ENCODE results near the gene AKAP9.

AKAP9 gene

DNA sequence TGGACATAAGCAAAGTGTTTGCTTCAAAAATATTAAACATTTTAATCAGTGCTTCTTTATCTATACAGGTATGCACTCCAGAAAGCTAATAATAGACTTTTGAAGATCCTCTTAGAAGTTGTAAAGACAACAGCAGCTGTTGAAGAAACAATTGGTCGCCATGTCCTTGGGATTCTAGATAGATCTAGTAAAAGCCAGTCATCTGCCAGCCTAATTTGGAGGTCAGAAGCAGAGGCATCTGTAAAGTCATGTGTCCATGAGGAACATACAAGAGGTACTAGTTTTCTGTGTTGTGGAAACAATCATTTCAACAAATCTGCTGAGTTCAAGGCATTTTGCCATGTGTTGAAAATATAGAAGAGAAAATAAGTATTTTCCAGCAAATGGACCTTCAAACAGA is 104.3 kb downstream of the AKAP9 start:
- Histone ChIP-seq H3K79me1 (ENCODE audit: low read length) (no peaks in the 10 kb centered on the region), H3K27me3 (ENCODE audit: insufficient read depth, low read length, poor library complexity) (no peaks in the 10 kb centered on the region), H3K9ac (ENCODE audit: low read length) (no peak overlapping the region), H3K4ac (ENCODE audit: low read depth, low read length) (no peak overlapping the region), H2AK5ac (ENCODE audit: low read length) (no peak overlapping the region), H2BK120ac (ENCODE audit: low read depth, low read length) (no peak overlapping the region), H2BK15ac (replicated peaks; ENCODE audit: low read depth) (no peak overlapping the region), H4K8ac (ENCODE audit: low read depth, low read length) (no peak overlapping the region), H3K79me2 (ENCODE audit: control insufficient read depth, insufficient read depth, low read length) (no peaks in the 10 kb centered on the region), H3K4me2 (ENCODE audit: low read length) (no peak overlapping the region), H2BK5ac (ENCODE audit: low read length) (no peak overlapping the region), H3K23ac (ENCODE audit: low read length) (no peak overlapping the region), H3K4me1 (ENCODE audit: control insufficient read depth, low read depth, low read length) (no peaks in the 10 kb centered on the region), H4K5ac (ENCODE audit: low read length) (no peak overlapping the region), H3K4me3 (ENCODE audit: low read length) (no peak overlapping the region), H3K18ac (ENCODE audit: low read length) (no peak overlapping the region), H3K56ac (ENCODE audit: low read length) (no peak overlapping the region), H3K27ac (ENCODE audit: low read depth, low read length) (no peak overlapping the region), H3K36me3 (ENCODE audit: control insufficient read depth, insufficient read depth, low read length) (no peaks in the 10 kb centered on the region)
- WGBS (ENCODE audit: extremely low coverage, insufficient coverage, low lambda C conversion rate): no CpG with 5 or more reads among the region's 1 CpG
- DNase-seq: no peak

DNA sequence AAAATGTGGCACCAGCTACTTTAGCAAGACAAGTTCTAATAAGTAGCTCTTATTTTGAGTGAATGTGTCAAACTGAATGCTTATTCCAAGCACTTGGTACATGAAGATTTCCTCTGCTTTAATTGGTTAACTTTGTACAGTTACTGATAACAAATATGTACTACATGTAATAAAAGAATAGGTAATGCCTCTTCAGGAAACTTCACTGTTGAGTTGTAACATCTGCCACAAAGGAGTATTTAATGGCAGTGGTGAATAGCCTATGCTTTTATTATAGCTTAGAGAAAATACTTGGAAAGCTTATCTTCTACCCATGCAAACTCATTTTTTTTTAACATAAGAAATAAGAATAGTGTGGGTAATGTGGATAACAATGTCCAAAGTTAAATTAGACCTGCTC is 111.0 kb downstream of the AKAP9 start:
- H2AK5ac ChIP-seq (ENCODE audit: low read length): no peak overlapping the region
- H3K79me2 ChIP-seq (ENCODE audit: control insufficient read depth, insufficient read depth, low read length): no peaks in the 10 kb centered on the region
- no peaks in the 10 kb centered on the region for H3K79me1 ChIP-seq (ENCODE audit: low read length)
- no peak overlapping the region for H2BK120ac ChIP-seq (ENCODE audit: low read depth, low read length)
- H3K9ac ChIP-seq (ENCODE audit: low read length): no peak overlapping the region
- no peak for DNase-seq
- no peaks in the 10 kb centered on the region for H3K36me3 ChIP-seq (ENCODE audit: control insufficient read depth, insufficient read depth, low read length)
- no peak overlapping the region for H3K23ac ChIP-seq (ENCODE audit: low read length)
- no peaks in the 10 kb centered on the region for H3K4me1 ChIP-seq (ENCODE audit: control insufficient read depth, low read depth, low read length)
- no peak overlapping the region for H3K4me2 ChIP-seq (ENCODE audit: low read length)
- no peak overlapping the region for H2BK15ac ChIP-seq (replicated peaks; ENCODE audit: low read depth)
- H3K56ac ChIP-seq (ENCODE audit: low read length): no peak overlapping the region
- no peak overlapping the region for H4K8ac ChIP-seq (ENCODE audit: low read depth, low read length)
- no peak overlapping the region for H3K4me3 ChIP-seq (ENCODE audit: low read length)
- H4K5ac ChIP-seq (ENCODE audit: low read length): no peak overlapping the region
- H3K27ac ChIP-seq (ENCODE audit: low read depth, low read length): no peak overlapping the region
- H3K18ac ChIP-seq (ENCODE audit: low read length): no peak overlapping the region
- no peaks in the 10 kb centered on the region for H3K27me3 ChIP-seq (ENCODE audit: insufficient read depth, low read length, poor library complexity)
- no peak overlapping the region for H2BK5ac ChIP-seq (ENCODE audit: low read length)
- H3K4ac ChIP-seq (ENCODE audit: low read depth, low read length): no peak overlapping the region

DNA sequence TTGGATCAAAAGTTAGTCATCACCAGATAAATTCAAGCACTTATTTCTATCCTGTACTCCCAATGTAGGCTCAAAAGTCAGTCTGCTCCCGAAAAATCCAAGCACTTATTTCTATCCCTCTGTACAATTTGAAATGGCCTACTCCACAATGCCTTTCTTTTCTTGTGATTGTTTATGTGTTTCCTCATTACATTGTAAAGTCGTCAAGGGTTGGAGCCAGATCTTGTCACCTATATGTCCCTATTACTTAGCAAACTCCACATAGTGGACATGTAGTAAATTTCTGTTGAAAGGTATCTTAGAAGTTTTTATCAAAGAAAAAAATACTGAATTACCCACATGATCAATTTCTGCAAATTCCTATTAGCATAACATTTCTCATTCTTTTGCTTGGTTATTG is 111.5 kb downstream of the AKAP9 start:
- no peak overlapping the region for H4K8ac ChIP-seq (ENCODE audit: low read depth, low read length)
- no peak overlapping the region for H2BK5ac ChIP-seq (ENCODE audit: low read length)
- no peaks in the 10 kb centered on the region for H3K79me1 ChIP-seq (ENCODE audit: low read length)
- H3K9ac ChIP-seq (ENCODE audit: low read length): no peak overlapping the region
- no CpG with 5 or more reads among the region's 2 CpGs for WGBS (ENCODE audit: extremely low coverage, insufficient coverage, low lambda C conversion rate)
- no peak overlapping the region for H3K4me3 ChIP-seq (ENCODE audit: low read length)
- H3K4me2 ChIP-seq (ENCODE audit: low read length): no peak overlapping the region
- no peaks in the 10 kb centered on the region for H3K4me1 ChIP-seq (ENCODE audit: control insufficient read depth, low read depth, low read length)
- no peak overlapping the region for H3K18ac ChIP-seq (ENCODE audit: low read length)
- no peak overlapping the region for H2AK5ac ChIP-seq (ENCODE audit: low read length)
- H3K23ac ChIP-seq (ENCODE audit: low read length): no peak overlapping the region
- no peak overlapping the region for H2BK15ac ChIP-seq (replicated peaks; ENCODE audit: low read depth)
- no peaks in the 10 kb centered on the region for H3K36me3 ChIP-seq (ENCODE audit: control insufficient read depth, insufficient read depth, low read length)
- H4K5ac ChIP-seq (ENCODE audit: low read length): no peak overlapping the region
- no peak overlapping the region for H2BK120ac ChIP-seq (ENCODE audit: low read depth, low read length)
- H3K27ac ChIP-seq (ENCODE audit: low read depth, low read length): no peak overlapping the region
- H3K27me3 ChIP-seq (ENCODE audit: insufficient read depth, low read length, poor library complexity): no peaks in the 10 kb centered on the region
- no peak overlapping the region for H3K4ac ChIP-seq (ENCODE audit: low read depth, low read length)
- no peak overlapping the region for H3K56ac ChIP-seq (ENCODE audit: low read length)
- H3K79me2 ChIP-seq (ENCODE audit: control insufficient read depth, insufficient read depth, low read length): no peaks in the 10 kb centered on the region
- no peak for DNase-seq

DNA sequence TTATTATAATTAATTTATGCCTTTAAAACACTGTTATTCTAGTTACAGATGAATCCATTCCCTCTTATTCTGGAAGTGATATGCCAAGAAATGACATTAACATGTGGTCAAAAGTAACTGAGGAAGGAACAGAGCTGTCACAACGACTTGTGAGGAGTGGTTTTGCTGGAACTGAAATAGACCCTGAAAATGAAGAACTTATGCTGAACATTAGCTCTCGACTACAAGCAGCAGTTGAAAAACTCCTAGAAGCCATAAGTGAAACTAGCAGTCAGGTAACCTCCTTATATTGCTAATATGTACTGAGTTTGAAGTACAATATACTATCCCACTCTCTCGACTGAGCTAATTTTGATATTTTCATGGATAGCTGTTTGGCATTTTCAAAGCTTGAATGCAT is 112.0 kb downstream of the AKAP9 start:
- Histone ChIP-seq H3K4me1 (ENCODE audit: control insufficient read depth, low read depth, low read length) (no peaks in the 10 kb centered on the region), H2AK5ac (ENCODE audit: low read length) (no peak overlapping the region), H3K56ac (ENCODE audit: low read length) (no peak overlapping the region), H3K4me2 (ENCODE audit: low read length) (no peak overlapping the region), H3K18ac (ENCODE audit: low read length) (no peak overlapping the region), H4K5ac (ENCODE audit: low read length) (no peak overlapping the region), H2BK5ac (ENCODE audit: low read length) (no peak overlapping the region), H3K79me2 (ENCODE audit: control insufficient read depth, insufficient read depth, low read length) (no peaks in the 10 kb centered on the region), H2BK15ac (replicated peaks; ENCODE audit: low read depth) (no peak overlapping the region), H3K4ac (ENCODE audit: low read depth, low read length) (no peak overlapping the region), H3K27me3 (ENCODE audit: insufficient read depth, low read length, poor library complexity) (no peaks in the 10 kb centered on the region), H3K27ac (ENCODE audit: low read depth, low read length) (no peak overlapping the region), H3K23ac (ENCODE audit: low read length) (no peak overlapping the region), H3K36me3 (ENCODE audit: control insufficient read depth, insufficient read depth, low read length) (no peaks in the 10 kb centered on the region), H4K8ac (ENCODE audit: low read depth, low read length) (no peak overlapping the region), H3K79me1 (ENCODE audit: low read length) (no peaks in the 10 kb centered on the region), H2BK120ac (ENCODE audit: low read depth, low read length) (no peak overlapping the region), H3K9ac (ENCODE audit: low read length) (no peak overlapping the region), H3K4me3 (ENCODE audit: low read length) (no peak overlapping the region)
- WGBS (ENCODE audit: extremely low coverage, insufficient coverage, low lambda C conversion rate): no CpG with 5 or more reads among the region's 3 CpGs
- no peak for DNase-seq

GRCh38 chr7:92053312-92053711 is 112.7 kb downstream of the AKAP9 start:
- no peaks in the 10 kb centered on the region for H3K27me3 ChIP-seq (ENCODE audit: insufficient read depth, low read length, poor library complexity)
- H2BK5ac ChIP-seq (ENCODE audit: low read length): no peak overlapping the region

GRCh38 chr7:92056286-92056685 is 115.6 kb downstream of the AKAP9 start:
- Histone ChIP-seq H3K18ac (ENCODE audit: low read length) (no peak overlapping the region), H3K9ac (ENCODE audit: low read length) (no peak overlapping the region), H2AK5ac (ENCODE audit: low read length) (no peak overlapping the region), H3K27ac (ENCODE audit: low read depth, low read length) (no peak overlapping the region), H3K56ac (ENCODE audit: low read length) (no peak overlapping the region), H3K4me3 (ENCODE audit: low read length) (no peak overlapping the region), H3K4ac (ENCODE audit: low read depth, low read length) (no peak overlapping the region), H3K4me2 (ENCODE audit: low read length) (no peak overlapping the region), H4K8ac (ENCODE audit: low read depth, low read length) (no peak overlapping the region), H3K36me3 (ENCODE audit: control insufficient read depth, insufficient read depth, low read length) (no peaks in the 10 kb centered on the region), H2BK5ac (ENCODE audit: low read length) (no peak overlapping the region), H2BK120ac (ENCODE audit: low read depth, low read length) (no peak overlapping the region), H3K27me3 (ENCODE audit: insufficient read depth, low read length, poor library complexity) (no peaks in the 10 kb centered on the region), H3K4me1 (ENCODE audit: control insufficient read depth, low read depth, low read length) (no peaks in the 10 kb centered on the region), H3K23ac (ENCODE audit: low read length) (no peak overlapping the region), H2BK15ac (replicated peaks; ENCODE audit: low read depth) (no peak overlapping the region), H3K79me1 (ENCODE audit: low read length) (no peaks in the 10 kb centered on the region), H4K5ac (ENCODE audit: low read length) (no peak overlapping the region), H3K79me2 (ENCODE audit: control insufficient read depth, insufficient read depth, low read length) (no peaks in the 10 kb centered on the region)
- peak; percentile 56 for DNase-seq
- WGBS (ENCODE audit: extremely low coverage, insufficient coverage, low lambda C conversion rate): no CpG with 5 or more reads among the region's 1 CpG

More at GRCh38 chr7:92053312-92053711, 112.7 kb downstream of the AKAP9 start:
- H3K9ac ChIP-seq (ENCODE audit: low read length): no peak overlapping the region
- H3K4me2 ChIP-seq (ENCODE audit: low read length): no peak overlapping the region
- H4K8ac ChIP-seq (ENCODE audit: low read depth, low read length): no peak overlapping the region
- no peak for DNase-seq
- no peak overlapping the region for H3K18ac ChIP-seq (ENCODE audit: low read length)
- no peak overlapping the region for H3K4me3 ChIP-seq (ENCODE audit: low read length)
- no peak overlapping the region for H4K5ac ChIP-seq (ENCODE audit: low read length)
- H3K27ac ChIP-seq (ENCODE audit: low read depth, low read length): no peak overlapping the region
- no peak overlapping the region for H2BK15ac ChIP-seq (replicated peaks; ENCODE audit: low read depth)
- H2BK120ac ChIP-seq (ENCODE audit: low read depth, low read length): no peak overlapping the region
- no peaks in the 10 kb centered on the region for H3K36me3 ChIP-seq (ENCODE audit: control insufficient read depth, insufficient read depth, low read length)
- no peak overlapping the region for H2AK5ac ChIP-seq (ENCODE audit: low read length)
- no peak overlapping the region for H3K56ac ChIP-seq (ENCODE audit: low read length)
- H3K79me2 ChIP-seq (ENCODE audit: control insufficient read depth, insufficient read depth, low read length): no peaks in the 10 kb centered on the region
- H3K4me1 ChIP-seq (ENCODE audit: control insufficient read depth, low read depth, low read length): no peaks in the 10 kb centered on the region
- no peak overlapping the region for H3K23ac ChIP-seq (ENCODE audit: low read length)
- no peak overlapping the region for H3K4ac ChIP-seq (ENCODE audit: low read depth, low read length)
- no peaks in the 10 kb centered on the region for H3K79me1 ChIP-seq (ENCODE audit: low read length)
- WGBS (ENCODE audit: extremely low coverage, insufficient coverage, low lambda C conversion rate): no CpG with 5 or more reads among the region's 2 CpGs

Measured in mesendoderm (in vitro differentiated cells).